Chondrocyte (in vitro differentiated cells): ENCODE data around the gene MOSPD2. TPM values are rescaled to one million over a fixed set of nuclear protein-coding genes. Genes with fewer than 3 reads are reported as not detected.
A peak's percentile ranks its signal among the peaks of the same experiment; 100 is the strongest.

Experiments
- DNase-seq: peaks from one replicate; pipeline ENCODE4 v3.0.0; 2021; ENCODE audit warnings: mixed read lengths, low spot score
- H3K27ac Mint-ChIP-seq: one replicate; pipeline ENCODE4 v1.8.0; 2021; ENCODE audit warnings: mild to moderate bottlenecking, moderate library complexity, mixed read lengths; ENCODE audit not compliant: unreplicated experiment
- H3K27me3 Mint-ChIP-seq: 2 replicates; pipeline ENCODE4 v1.8.0; 2021; ENCODE audit warnings: low read depth, mixed read lengths
- H3K36me3 Mint-ChIP-seq: 2 replicates; pipeline ENCODE4 v1.8.0; 2021; ENCODE audit warnings: low read depth, mixed read lengths
- H3K4me1 Mint-ChIP-seq: 2 replicates; pipeline ENCODE4 v1.8.0; 2021; ENCODE audit warnings: low read depth, mild to moderate bottlenecking, mixed read lengths
- H3K4me3 Mint-ChIP-seq: one replicate; pipeline ENCODE4 v1.8.0; 2021; ENCODE audit warnings: mild to moderate bottlenecking, moderate library complexity, mixed read lengths; ENCODE audit not compliant: unreplicated experiment
- H3K9me3 Mint-ChIP-seq: 2 replicates; pipeline ENCODE4 v1.8.0; 2021; ENCODE audit warnings: low read depth, mixed read lengths
- total RNA-seq: library from RNA; stranded (reverse); gene quantifications from 3 replicates; pipeline ENCODE4 v1.2.1, GENCODE V29; 2021
- TF ChIP-seq, protein P1 (sequence below): fragments of 200-600 bp; sonication (generic); IDR thresholded peaks from 2 replicates; pipeline ENCODE4 v1.5.0; 2021; ENCODE audit warnings: antibody characterized with exemption, mild to moderate bottlenecking, moderate library complexity

The MOSPD2 gene
- total RNA-seq, 1 donor from 2014 or later, result 27.2 TPM

- no peak overlapping the region for H3K27ac Mint-ChIP-seq
- DNase-seq, result no peak
- H3K9me3 Mint-ChIP-seq, result peaks cover 49% of the 10 kb centered on the region
Observed at GRCh38 chrX:14832586-14832985, 40.6 kb upstream of the MOSPD2 start.

GRCh38 chrX:14837155-14837554 lies 36.1 kb upstream of the MOSPD2 start:
- peaks cover 32% of the 10 kb centered on the region for H3K4me1 Mint-ChIP-seq
- H3K27ac Mint-ChIP-seq, result no peak overlapping the region
- peaks cover 19% of the 10 kb centered on the region for H3K9me3 Mint-ChIP-seq
- TF ChIP-seq, protein P1, sequence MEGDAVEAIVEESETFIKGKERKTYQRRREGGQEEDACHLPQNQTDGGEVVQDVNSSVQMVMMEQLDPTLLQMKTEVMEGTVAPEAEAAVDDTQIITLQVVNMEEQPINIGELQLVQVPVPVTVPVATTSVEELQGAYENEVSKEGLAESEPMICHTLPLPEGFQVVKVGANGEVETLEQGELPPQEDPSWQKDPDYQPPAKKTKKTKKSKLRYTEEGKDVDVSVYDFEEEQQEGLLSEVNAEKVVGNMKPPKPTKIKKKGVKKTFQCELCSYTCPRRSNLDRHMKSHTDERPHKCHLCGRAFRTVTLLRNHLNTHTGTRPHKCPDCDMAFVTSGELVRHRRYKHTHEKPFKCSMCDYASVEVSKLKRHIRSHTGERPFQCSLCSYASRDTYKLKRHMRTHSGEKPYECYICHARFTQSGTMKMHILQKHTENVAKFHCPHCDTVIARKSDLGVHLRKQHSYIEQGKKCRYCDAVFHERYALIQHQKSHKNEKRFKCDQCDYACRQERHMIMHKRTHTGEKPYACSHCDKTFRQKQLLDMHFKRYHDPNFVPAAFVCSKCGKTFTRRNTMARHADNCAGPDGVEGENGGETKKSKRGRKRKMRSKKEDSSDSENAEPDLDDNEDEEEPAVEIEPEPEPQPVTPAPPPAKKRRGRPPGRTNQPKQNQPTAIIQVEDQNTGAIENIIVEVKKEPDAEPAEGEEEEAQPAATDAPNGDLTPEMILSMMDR, result no peak
- H3K27me3 Mint-ChIP-seq, result no peaks in the 10 kb centered on the region
- H3K4me3 Mint-ChIP-seq, result no peak overlapping the region
- H3K36me3 Mint-ChIP-seq, result no peaks in the 10 kb centered on the region
- DNase-seq, result no peak

More at GRCh38 chrX:14832586-14832985, 40.6 kb upstream of the MOSPD2 start:
- TF ChIP-seq, protein P1, result no peak
- Mint-ChIP-seq H3K36me3 (peaks cover 2% of the 10 kb centered on the region), H3K27me3 (no peaks in the 10 kb centered on the region), H3K4me3 (no peak overlapping the region), H3K4me1 (peaks cover 20% of the 10 kb centered on the region)

- DNase-seq, result no peak
- TF ChIP-seq, protein P1, result no peak
- Mint-ChIP-seq H3K27me3 (no peaks in the 10 kb centered on the region), H3K9me3 (peaks cover 15% of the 10 kb centered on the region), H3K4me3 (no peak overlapping the region), H3K36me3 (no peaks in the 10 kb centered on the region), H3K27ac (no peak overlapping the region), H3K4me1 (peaks cover 26% of the 10 kb centered on the region)
Observed at GRCh38 chrX:14843666-14844065, 29.6 kb upstream of the MOSPD2 start.

GRCh38 chrX:14851526-14851925 lies 21.7 kb upstream of the MOSPD2 start:
- Mint-ChIP-seq H3K36me3 (no peaks in the 10 kb centered on the region), H3K27ac (no peak overlapping the region), H3K27me3 (no peaks in the 10 kb centered on the region), H3K4me3 (no peak overlapping the region), H3K4me1 (peaks cover 22% of the 10 kb centered on the region), H3K9me3 (peaks cover 9% of the 10 kb centered on the region)
- TF ChIP-seq, protein P1, result no peak
- DNase-seq, result no peak

- no peak for DNase-seq
- no peaks in the 10 kb centered on the region for H3K27me3 Mint-ChIP-seq
- peaks cover 5% of the 10 kb centered on the region for H3K36me3 Mint-ChIP-seq
- H3K9me3 Mint-ChIP-seq, result peaks cover 31% of the 10 kb centered on the region
- TF ChIP-seq, protein P1, result no peak
- peaks cover 17% of the 10 kb centered on the region for H3K4me1 Mint-ChIP-seq
- H3K4me3 Mint-ChIP-seq, result no peak overlapping the region
- H3K27ac Mint-ChIP-seq, result peak overlapping the region; percentile 84
Observed at GRCh38 chrX:14864631-14865030, 8.6 kb upstream of the MOSPD2 start.
